CD14-positive monocyte (primary cell): Measurements from ENCODE around the gene FATE1. TPM values are rescaled to one million over a fixed set of nuclear protein-coding genes. Genes with fewer than 3 reads are reported as not detected.

Experiments
- DNase-seq, 3 donors: peaks; one replicate each; pipeline ENCODE4 v3.0.0-alpha.2; 2011 to 2022
- H2AFZ ChIP-seq: 2 replicates; pipeline ENCODE4 v1.6.0; 2012; ENCODE audit warnings: mild to moderate bottlenecking, low read depth, low read length, inconsistent platforms; ENCODE audit not compliant: insufficient read depth, poor library complexity, severe bottlenecking
- H3K27ac ChIP-seq, 2 donors: 1 replicate in 1 of 2; 2 replicates in 1 of 2; pipeline ENCODE4 v1.5.1; 2012 to 2013; ENCODE audit warnings: low read length in 2 of 2, control low read depth in 1 of 2, inconsistent platforms in 1 of 2, low read depth in 1 of 2, mild to moderate bottlenecking in 1 of 2
- H3K27me3 ChIP-seq, 2 donors: one replicate each; pipeline versions ENCODE4 v1.6.0 to v1.6.1; 2011 to 2013; ENCODE audit warnings: low read length in 2 of 2; ENCODE audit not compliant: control insufficient read depth in 2 of 2, insufficient read depth in 2 of 2
- H3K36me3 ChIP-seq, 2 donors: replicated peaks in 1 of 2; 1 replicate in 1 of 2; 2 replicates in 1 of 2; pipeline versions ENCODE4 v1.5.1 to v1.6.1; 2012 to 2013; ENCODE audit warnings: low read length in 2 of 2, control low read depth in 1 of 2, inconsistent platforms in 1 of 2, mild to moderate bottlenecking in 1 of 2; ENCODE audit not compliant: insufficient read depth in 2 of 2, control insufficient read depth in 1 of 2
- H3K4me1 ChIP-seq, 2 donors: 1 replicate in 1 of 2; 2 replicates in 1 of 2; pipeline versions ENCODE4 v1.5.1 to v1.6.1; 2012 to 2013; ENCODE audit warnings: low read length in 2 of 2, control low read depth in 1 of 2, inconsistent platforms in 1 of 2, mild to moderate bottlenecking in 1 of 2, moderate library complexity in 1 of 2; ENCODE audit not compliant: insufficient read depth in 2 of 2, control insufficient read depth in 1 of 2
- H3K4me2 ChIP-seq: replicated peaks from 2 replicates; pipeline ENCODE3; 2012; ENCODE audit warnings: low read length, moderate library complexity, mild to moderate bottlenecking; ENCODE audit not compliant: poor library complexity, severe bottlenecking; ENCODE audit errors: extremely low read depth
- H3K4me3 ChIP-seq, 3 experiments: fragments of 200-600 bp in 1 of 3; sonication (generic) in 1 of 3; replicated peaks in 1 of 3; 1 replicate in 2 of 3; 2 replicates in 1 of 3; pipeline ENCODE4 v1.5.1; 2011 to 2013; ENCODE audit warnings: low read length in 3 of 3, mild to moderate bottlenecking in 3 of 3, control low read depth in 2 of 3, low read depth in 2 of 3, inconsistent platforms in 1 of 3, moderate library complexity in 1 of 3
- H3K79me2 ChIP-seq: 2 replicates; pipeline ENCODE4 v1.6.0; 2012; ENCODE audit warnings: mild to moderate bottlenecking, control low read depth, inconsistent platforms, low read length, moderate library complexity; ENCODE audit not compliant: insufficient read depth
- H3K9ac ChIP-seq: 2 replicates; pipeline ENCODE4 v1.6.0; 2017; ENCODE audit warnings: low read length, mild to moderate bottlenecking; ENCODE audit not compliant: insufficient read depth, poor library complexity, severe bottlenecking
- H3K9me3 ChIP-seq, 2 donors: replicated peaks in 1 of 2; 1 replicate in 1 of 2; 2 replicates in 1 of 2; pipeline versions ENCODE4 v1.5.1 to v1.6.1; 2012 to 2013; ENCODE audit warnings: low read length in 2 of 2, control low read depth in 1 of 2; ENCODE audit not compliant: control insufficient read depth in 1 of 2, insufficient read depth in 1 of 2
- H4K20me1 ChIP-seq: 2 replicates; pipeline ENCODE4 v1.6.0; 2012; ENCODE audit warnings: mild to moderate bottlenecking, low read length, control low read depth, moderate library complexity; ENCODE audit not compliant: insufficient read depth
- H3K27ac Mint-ChIP-seq, 7 donors: one replicate each; pipeline ENCODE4 v1.8.0; 2020; ENCODE audit warnings: mild to moderate bottlenecking in 7 of 7, mixed read lengths in 7 of 7, moderate library complexity in 6 of 7, inconsistent platforms in 2 of 7
- H3K27me3 Mint-ChIP-seq, 3 donors: one replicate each; pipeline ENCODE4 v1.8.0; 2021 to 2022; ENCODE audit warnings: low read depth in 3 of 3, mild to moderate bottlenecking in 3 of 3, mixed read lengths in 3 of 3, moderate library complexity in 3 of 3, inconsistent platforms in 1 of 3
- H3K36me3 Mint-ChIP-seq, 2 donors: one replicate each; pipeline ENCODE4 v1.8.0; 2020; ENCODE audit warnings: mixed read lengths in 2 of 2, inconsistent platforms in 1 of 2, mild to moderate bottlenecking in 1 of 2
- H3K4me1 Mint-ChIP-seq: one replicate; pipeline ENCODE4 v1.8.0; 2020; ENCODE audit warnings: mild to moderate bottlenecking, mixed read lengths
- H3K4me3 Mint-ChIP-seq, 2 donors: one replicate each; pipeline ENCODE4 v1.8.0; 2020; ENCODE audit warnings: mild to moderate bottlenecking in 2 of 2, mixed read lengths in 2 of 2, moderate library complexity in 1 of 2
- H3K9me3 Mint-ChIP-seq, 7 donors: one replicate each; pipeline ENCODE4 v1.8.0; 2020 to 2022; ENCODE audit warnings: mixed read lengths in 7 of 7, mild to moderate bottlenecking in 6 of 7, moderate library complexity in 6 of 7, inconsistent platforms in 2 of 7
- WGBS: methylation state at CpG from one replicate; pipeline ENCODE4 v1.1.5; 2013; ENCODE audit warnings: missing lambda C conversion rate; ENCODE audit not compliant: insufficient coverage; 5-methylcytosine and 5-hydroxymethylcytosine counted together
- intact Hi-C, 2 donors: fragments of 100-400 bp; cut with micrococcal nuclease; formaldehyde crosslinking; loops; one replicate each; pipeline versions ENCODE4 v1.15.0 to v1.15.1; 2023
- polyA plus RNA-seq, 3 donors: library from polyadenylated mRNA; depleted of rRNA in 1 of 3; unstranded in 2 of 3; stranded (reverse) in 1 of 3; fragments of 300-500 nt in 2 of 3; fragments of >200 nt in 1 of 3; fragmentation: Illumina TruSeq in 2 of 3; gene quantifications; 1 replicate in 2 of 3; 2 replicates in 1 of 3; pipeline ENCODE4 v1.2.3, GENCODE V29; 2012 to 2021
- TF ChIP-seq, protein P1 (sequence below): fragments of 200-600 bp; IDR thresholded peaks from one replicate; pipeline ENCODE4 v1.8.0; 2022; ENCODE audit warnings: antibody characterized with exemption, mild to moderate bottlenecking

The FATE1 gene
- polyA plus RNA-seq, 3 donors, result not detected

DNA sequence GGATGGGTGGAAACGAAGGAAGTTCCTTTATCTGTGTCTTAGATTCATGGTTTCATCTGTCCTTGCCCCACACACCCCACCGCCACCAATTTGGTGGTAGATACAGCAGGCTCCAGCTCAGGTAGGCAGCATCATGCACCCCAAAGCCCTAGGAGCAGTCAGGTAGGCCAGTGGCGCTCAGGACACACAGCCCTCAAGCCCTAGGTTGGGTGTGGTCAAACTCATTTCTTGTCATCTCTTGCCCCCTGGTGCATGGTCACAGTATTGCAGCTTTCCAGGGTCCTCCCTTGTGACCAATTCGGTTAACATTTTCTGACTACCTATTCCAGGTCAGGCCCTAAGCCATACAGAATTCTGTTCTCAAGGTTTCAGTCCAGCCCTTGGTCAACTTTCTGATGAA lies 35.0 kb upstream of the FATE1 start:
- Mint-ChIP-seq H3K36me3 (no peaks in the 10 kb centered on the region), H3K9me3 (no peaks in the 10 kb centered on the region), H3K27me3 (peaks cover 3 to 10% (median 5%) of the 10 kb centered on the region in 3 donors), H3K4me1 (peaks cover 4% of the 10 kb centered on the region), H3K27ac (no peak overlapping the region), H3K4me3 (no peak overlapping the region)
- intact Hi-C loops, result loop anchor here (5.0 kb wide), 1 partner anchor 529 kb away; no protein-coding TSS in a partner anchor
- Histone ChIP-seq H3K36me3 (no peaks in the 10 kb centered on the region), H3K4me1 (no peaks in the 10 kb centered on the region), H4K20me1 (no peaks in the 10 kb centered on the region), H3K9me3 (no peaks in the 10 kb centered on the region), H3K4me2 (no peak overlapping the region), H2AFZ (no peak overlapping the region), H3K27ac (no peak overlapping the region), H3K79me2 (no peaks in the 10 kb centered on the region), H3K9ac (no peak overlapping the region), H3K27me3 (peaks cover 0 to 3% of the 10 kb centered on the region in 2 donors), H3K4me3 (no peak overlapping the region)
- TF ChIP-seq, protein P1, sequence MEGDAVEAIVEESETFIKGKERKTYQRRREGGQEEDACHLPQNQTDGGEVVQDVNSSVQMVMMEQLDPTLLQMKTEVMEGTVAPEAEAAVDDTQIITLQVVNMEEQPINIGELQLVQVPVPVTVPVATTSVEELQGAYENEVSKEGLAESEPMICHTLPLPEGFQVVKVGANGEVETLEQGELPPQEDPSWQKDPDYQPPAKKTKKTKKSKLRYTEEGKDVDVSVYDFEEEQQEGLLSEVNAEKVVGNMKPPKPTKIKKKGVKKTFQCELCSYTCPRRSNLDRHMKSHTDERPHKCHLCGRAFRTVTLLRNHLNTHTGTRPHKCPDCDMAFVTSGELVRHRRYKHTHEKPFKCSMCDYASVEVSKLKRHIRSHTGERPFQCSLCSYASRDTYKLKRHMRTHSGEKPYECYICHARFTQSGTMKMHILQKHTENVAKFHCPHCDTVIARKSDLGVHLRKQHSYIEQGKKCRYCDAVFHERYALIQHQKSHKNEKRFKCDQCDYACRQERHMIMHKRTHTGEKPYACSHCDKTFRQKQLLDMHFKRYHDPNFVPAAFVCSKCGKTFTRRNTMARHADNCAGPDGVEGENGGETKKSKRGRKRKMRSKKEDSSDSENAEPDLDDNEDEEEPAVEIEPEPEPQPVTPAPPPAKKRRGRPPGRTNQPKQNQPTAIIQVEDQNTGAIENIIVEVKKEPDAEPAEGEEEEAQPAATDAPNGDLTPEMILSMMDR, result peak; percentile 65
- DNase-seq, result peak in 2 of 3 donors; percentile 0 to 6
- WGBS, result 17% methylated on average over 2 of the region's 4 CpGs

DNA sequence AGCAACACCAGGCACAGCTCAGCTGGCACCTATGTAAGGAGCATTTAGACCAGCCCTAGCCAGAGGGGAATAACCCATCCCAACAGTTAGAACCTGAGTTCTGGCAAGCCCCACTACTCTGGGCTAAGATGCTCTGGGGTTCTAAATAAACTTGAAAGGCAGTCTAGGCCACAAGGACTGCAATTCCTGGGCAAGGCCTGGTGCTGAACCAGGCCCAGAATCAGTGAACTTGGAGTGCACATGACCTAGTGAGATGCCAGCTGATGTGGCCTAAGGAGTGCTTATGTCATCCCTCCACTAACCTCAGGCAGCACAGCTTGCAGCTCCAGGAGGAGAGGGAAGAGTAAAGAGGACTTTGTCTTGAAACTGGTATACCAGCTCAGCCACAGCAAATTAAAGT lies 28.2 kb upstream of the FATE1 start:
- Histone ChIP-seq H3K4me2 (no peak overlapping the region), H2AFZ (no peak overlapping the region), H3K79me2 (no peaks in the 10 kb centered on the region), H3K9ac (no peak overlapping the region), H3K27me3 (peaks cover 0 to 5% of the 10 kb centered on the region in 2 donors), H3K9me3 (no peaks in the 10 kb centered on the region), H3K4me1 (no peaks in the 10 kb centered on the region), H4K20me1 (no peaks in the 10 kb centered on the region), H3K4me3 (no peak overlapping the region), H3K27ac (no peak overlapping the region), H3K36me3 (no peaks in the 10 kb centered on the region)
- H3K9me3 Mint-ChIP-seq, result no peaks in the 10 kb centered on the region
- H3K4me1 Mint-ChIP-seq, result no peaks in the 10 kb centered on the region
- no peak overlapping the region for H3K4me3 Mint-ChIP-seq
- H3K27me3 Mint-ChIP-seq, result peaks cover 3 to 10% (median 4%) of the 10 kb centered on the region in 3 donors
- no peak for DNase-seq
- intact Hi-C loops, result no loop called here
- TF ChIP-seq, protein P1, result no peak
- H3K36me3 Mint-ChIP-seq, result no peaks in the 10 kb centered on the region
- no peak overlapping the region for H3K27ac Mint-ChIP-seq
